K562 (cell line): Measurements from ENCODE around the gene ARHGAP42. TPM values are rescaled to one million over a fixed set of nuclear protein-coding genes. Genes with fewer than 3 reads are reported as not detected.

Experiments used
- ATAC-seq: fragments of 200-7000 bp; cut with Tn5 transposase; 3 replicates; pipeline ENCODE4 v1.9.1; 2020; ENCODE audit warnings: moderate library complexity
- BruUV-seq: library from RNA; stranded (reverse); fragments of 400-500 nt; replicated peaks from 2 replicates; lab custom pipeline; 2021; lab: Mats Ljungman, UMichigan
- CTCF ChIA-PET: fragments of 300-600 bp; formaldehyde crosslinking; extraction: SDS; loops from one replicate; lab custom pipeline; 2021; ENCODE audit warnings: low intra/inter-chr PET ratio; lab: Yijun Ruan, JAX
- POLR2A ChIA-PET: fragments of 300-600, 350-650 bp; sonication (Branson Sonifier 250); formaldehyde crosslinking; extraction: SDS; loops from one replicate; lab custom pipeline; 2021; ENCODE audit warnings: antibody characterized with exemption, inconsistent platforms; lab: Yijun Ruan, JAX
- DNase-seq, 4 experiments: peaks; one replicate each; pipeline versions ENCODE4 v3.0.0 to v3.0.0-alpha.2; 2011 to 2018; ENCODE audit warnings: low spot score in 3 of 4, mixed read lengths in 3 of 4; ENCODE audit errors: extremely low read depth in 1 of 4
- FAIRE-seq: peaks from 2 replicates; lab custom pipeline; 2011; peaks lifted over from hg19 to GRCh38; lab: Jason Lieb, UNC
- H2AFZ ChIP-seq: 2 replicates; pipeline ENCODE4 v1.6.0; 2011; ENCODE audit warnings: low read depth, low read length, control low read depth, inconsistent platforms
- H3K27ac ChIP-seq: fragments of 200-600 bp; 3 replicates; pipeline ENCODE4 v1.8.0; 2011; ENCODE audit warnings: low read depth, mild to moderate bottlenecking, control low read depth, inconsistent platforms, low read length, moderate library complexity, mixed read lengths; ENCODE audit errors: extremely low read depth
- H3K27me3 ChIP-seq, 2 experiments: fragments of 300-600 bp in 1 of 2; 2 replicates in 1 of 2; 3 replicates in 1 of 2; pipeline versions ENCODE4 v1.6.0 to v1.8.0; 2011; ENCODE audit warnings: inconsistent platforms in 2 of 2, low read length in 2 of 2, mild to moderate bottlenecking in 1 of 2, mixed read lengths in 1 of 2, moderate library complexity in 1 of 2; ENCODE audit not compliant: control insufficient read depth in 2 of 2, insufficient read depth in 2 of 2
- H3K36me3 ChIP-seq: fragments of 300-600 bp; 3 replicates; pipeline ENCODE4 v1.8.0; 2011; ENCODE audit warnings: mild to moderate bottlenecking, low read length, inconsistent platforms; ENCODE audit not compliant: control insufficient read depth, insufficient read depth
- H3K4me1 ChIP-seq, 2 experiments: fragments of 200-600 bp in 1 of 2; replicated peaks in 1 of 2; 2 replicates in 1 of 2; 3 replicates in 1 of 2; pipeline versions ENCODE4 v1.5.1 to v1.8.0; 2011; ENCODE audit warnings: inconsistent platforms in 2 of 2, low read length in 2 of 2, mild to moderate bottlenecking in 1 of 2, mixed read lengths in 1 of 2, moderate library complexity in 1 of 2; ENCODE audit not compliant: control insufficient read depth in 2 of 2, insufficient read depth in 2 of 2
- H3K4me2 ChIP-seq: 2 replicates; pipeline ENCODE4 v1.6.1; 2011; ENCODE audit warnings: low read length, control low read depth, inconsistent platforms, mixed read lengths; ENCODE audit not compliant: insufficient read depth
- H3K4me3 ChIP-seq: fragments of 200-600 bp; sonication (generic), shearing (Covaris generic); 2 replicates; pipeline ENCODE4 v1.5.1; 2016; ENCODE audit warnings: control low read depth, inconsistent platforms
- H3K79me2 ChIP-seq: fragments of 200-600 bp; 3 replicates; pipeline ENCODE4 v1.8.0; 2011; ENCODE audit warnings: low read length, inconsistent platforms; ENCODE audit not compliant: control insufficient read depth, insufficient read depth
- H3K9ac ChIP-seq, 2 experiments: 2 replicates each; pipeline versions ENCODE4 v1.6.0 to v1.6.1; 2011; ENCODE audit warnings: low read depth in 2 of 2, low read length in 2 of 2, control low read depth in 1 of 2, inconsistent platforms in 1 of 2, mild to moderate bottlenecking in 1 of 2, mixed read lengths in 1 of 2; ENCODE audit not compliant: insufficient read depth in 1 of 2
- H3K9me1 ChIP-seq: one replicate; pipeline ENCODE4 v1.6.0; 2011; ENCODE audit warnings: inconsistent platforms, mild to moderate bottlenecking, low read length, moderate library complexity; ENCODE audit not compliant: control insufficient read depth, insufficient read depth
- H3K9me3 ChIP-seq: replicated peaks from 2 replicates; pipeline ENCODE4 v1.5.1; 2011; ENCODE audit warnings: low read depth, low read length, inconsistent platforms; ENCODE audit not compliant: control insufficient read depth, insufficient read depth
- H4K20me1 ChIP-seq: replicated peaks from 2 replicates; pipeline ENCODE4 v1.6.1; 2011; ENCODE audit warnings: low read length, inconsistent platforms, mixed read lengths; ENCODE audit not compliant: control insufficient read depth, insufficient read depth
- AFF4 ChIP-seq: sonication (generic); formaldehyde crosslinking; IDR thresholded peaks from 2 replicates; pipeline ENCODE4 v1.8.0; 2023; ENCODE audit warnings: mild to moderate bottlenecking, missing genetic modification reagents
- CREBBP ChIP-seq: IDR thresholded peaks from one replicate; pipeline ENCODE4 v1.6.1; 2012; ENCODE audit warnings: low read depth, mild to moderate bottlenecking, control low read depth, inconsistent platforms, low read length
- CTBP1 ChIP-seq: fragments of 450-650 bp; IDR thresholded peaks from 2 replicates; pipeline ENCODE4 v1.6.1; 2016; ENCODE audit warnings: borderline replicate concordance
- E2F3 ChIP-seq: fragments of 250-450 bp; sonication (Bioruptor Pico); IDR thresholded peaks from 2 replicates; pipeline ENCODE4 v1.4.0; 2020; ENCODE audit warnings: mild to moderate bottlenecking
- FOXM1 ChIP-seq, 2 experiments: fragments of 450-650 bp in 1 of 2; sonication (generic) in 1 of 2; formaldehyde crosslinking in 1 of 2; IDR thresholded peaks; 2 replicates each; pipeline versions ENCODE4 v1.6.1 to v1.9.0; 2017 to 2022; ENCODE audit warnings: low read depth in 2 of 2, mild to moderate bottlenecking in 2 of 2, missing genetic modification reagents in 1 of 2, moderate library complexity in 1 of 2
- ZNF140 ChIP-seq: fragments of 250-450 bp; sonication (Bioruptor Pico); IDR thresholded peaks from 2 replicates; pipeline ENCODE4 v1.8.0; 2021; ENCODE audit warnings: moderate library complexity, mild to moderate bottlenecking, inconsistent platforms
- ZNF324 ChIP-seq: fragments of 250-450 bp; sonication (Bioruptor Pico); IDR thresholded peaks from 2 replicates; pipeline ENCODE4 v1.4.0; 2020; ENCODE audit warnings: mild to moderate bottlenecking
- WGBS: fragments of 100-300 bp; shearing (Covaris generic); methylation state at CpG from one replicate; pipeline ENCODE4 v1.1.6; 2016; ENCODE audit warnings: low coverage, mixed read lengths; ENCODE audit not compliant: insufficient coverage; ENCODE audit errors: missing lambda C conversion rate; 5-methylcytosine and 5-hydroxymethylcytosine counted together
- in situ Hi-C: fragments of 300-500 bp; cut with MboI; formaldehyde crosslinking; loops from 4 replicates; pipeline ENCODE4 v1.15.0; 2018; ENCODE audit warnings: inconsistent platforms, mixed read lengths
- intact Hi-C: fragments of 100-400 bp; cut with micrococcal nuclease; formaldehyde crosslinking; loops from 2 replicates; pipeline ENCODE4 v1.14.2; 2022
- polyA plus RNA-seq, 8 experiments: library from polyadenylated mRNA; depleted of rRNA in 4 of 8; stranded (reverse) in 5 of 8; unstranded in 3 of 8; fragments of >200 nt; fragmentation: Nextera tagmentation in 2 of 8; fragmentation: Illumina TruSeq in 1 of 8; extraction: Ambion mirVana in 2 of 8; extraction: Trizol in 1 of 8; gene quantifications; 2 replicates each; pipeline versions ENCODE4 v1.2.1 to v1.2.3, GENCODE V29; 2011 to 2014; ENCODE audit warnings: inconsistent platforms in 1 of 8, missing spikeins in 1 of 8
- total RNA-seq, 7 experiments: library from RNA; depleted of rRNA in 6 of 7; stranded (reverse); fragments of >200 nt in 6 of 7; fragmentation: Illumina TruSeq in 2 of 7; extraction: Trizol in 2 of 7; gene quantifications; 2 replicates each; pipeline versions ENCODE4 v1.2.1 to v1.2.3, GENCODE V29; 2011 to 2021; ENCODE audit warnings: low replicate concordance in 1 of 7

The ARHGAP42 gene
- total and polyA plus RNA-seq, 9 of the 15 experiments (the other 6 are each of a cell fraction or from before 2014, with no cell fraction given), result 0.95 to 6.1 (median 2.4) TPM

DNA sequence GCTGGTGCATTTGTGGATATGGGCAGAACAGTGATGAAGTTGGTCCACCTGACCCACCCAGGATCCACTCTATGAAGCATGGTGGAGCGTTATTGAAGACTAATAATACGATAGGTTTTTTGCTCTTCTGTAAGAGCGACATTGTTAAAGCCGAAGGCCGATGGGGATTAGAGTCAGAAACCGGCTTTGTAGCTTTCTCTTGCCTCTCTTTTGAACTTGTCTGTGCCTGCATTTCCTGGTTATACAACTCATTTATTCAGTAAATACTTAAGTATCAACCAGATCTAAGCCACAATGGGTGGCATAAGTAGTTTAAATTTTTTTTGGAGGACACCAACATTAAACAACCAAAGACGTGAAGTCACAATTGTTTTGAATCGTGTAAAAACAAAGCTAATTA is 93.4 kb downstream of the ARHGAP42 start (continued):
- TF ChIP-seq ZNF140 (CRISPR knock-in tag), result no peak
- TF ChIP-seq, all 486 proteins: peak for 0

DNA sequence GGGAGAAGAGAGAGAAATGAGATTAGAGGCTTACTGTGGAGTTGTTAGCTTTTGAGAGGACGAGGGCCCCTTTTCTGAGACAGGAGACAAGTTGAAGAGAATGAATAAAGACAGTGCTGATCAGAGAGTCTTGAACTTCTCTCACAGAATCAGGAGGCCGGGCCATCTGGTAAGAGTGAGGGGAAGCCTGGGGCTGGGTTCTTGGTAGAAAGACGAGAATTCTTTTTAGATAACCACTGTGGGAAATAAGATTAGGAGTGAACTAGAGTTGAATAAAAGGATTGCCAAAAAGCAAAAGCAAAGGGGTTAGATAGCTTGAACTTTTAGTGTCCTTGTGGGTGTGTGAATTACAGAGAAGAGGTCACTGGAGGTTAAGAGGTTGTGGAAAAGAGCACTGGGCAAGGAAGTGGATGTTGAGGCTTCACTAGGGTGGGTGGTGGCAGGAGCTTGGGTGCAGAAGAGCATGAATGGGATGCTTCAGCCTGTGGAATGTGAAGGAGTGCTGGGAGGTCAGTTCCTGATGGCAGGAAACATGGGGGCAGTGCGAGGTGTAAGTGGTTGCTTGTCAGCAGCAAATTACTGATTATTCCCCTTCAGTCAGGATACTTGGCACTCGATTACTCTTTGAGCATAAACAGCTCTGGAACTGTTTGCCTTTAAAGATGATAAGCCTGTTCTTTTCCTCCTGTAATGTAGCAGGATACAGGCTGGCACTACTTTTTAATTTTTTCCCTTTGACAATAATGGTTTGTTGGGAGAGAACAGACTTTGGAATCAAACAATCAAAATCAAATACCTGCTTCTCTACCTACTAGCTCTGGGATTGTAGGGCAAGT is 98.3 kb downstream of the ARHGAP42 start:
- CTCF ChIA-PET, result no interaction called here
- TF ChIP-seq CTBP1 (no peak), FOXM1 (IDR thresholded peaks at IDR 0.05; ENCODE audit: low read depth) (no peak), FOXM1 (CRISPR knock-in tag; IDR thresholded peaks at IDR 0.05; ENCODE audit: low read depth) (no peak), CREBBP (no peak), AFF4 (no peak), E2F3 (CRISPR knock-in tag) (no peak), ZNF324 (CRISPR knock-in tag) (no peak)

More for the DNA sequence above, 98.3 kb downstream of the ARHGAP42 start:
- Histone ChIP-seq H3K27me3 (no peaks in the 10 kb centered on the region), H3K9me1 (no peaks in the 10 kb centered on the region), H3K27ac (no peak overlapping the region), H3K9me3 (no peaks in the 10 kb centered on the region), H3K79me2 (no peaks in the 10 kb centered on the region), H4K20me1 (no peaks in the 10 kb centered on the region), H3K9ac (no peak overlapping the region), H3K36me3 (no peaks in the 10 kb centered on the region), H2AFZ (no peak overlapping the region), H3K4me2 (no peak overlapping the region), H3K4me1 (peaks cover 0 to 8% of the 10 kb centered on the region in 2 experiments; a peak in 2 of 5 replicates), H3K4me3 (no peak overlapping the region)
- FAIRE-seq, result no peak
- no TSS peak for BruUV-seq
- POLR2A ChIA-PET, result interaction anchor here (0.7 to 1.1 kb wide), 2 partner anchors 11 to 40 kb away, joined by 3 to 4 read pairs; no protein-coding TSS in a partner anchor
- in situ Hi-C loops, result no loop called here
- 12% methylated on average over 5 of the region's 5 CpGs for WGBS
- intact Hi-C loops, result no loop called here
- ATAC-seq, result no peak
- no peak for DNase-seq
